GM12878 (cell line): ENCODE results near the gene PAFAH2.

Experiments used
- HDAC2 ChIP-seq: fragments of 200-600 bp; sonication (generic); IDR thresholded peaks from 2 replicates; pipeline ENCODE4 v1.6.1; 2017
- JUND ChIP-seq: IDR thresholded peaks from 2 replicates; pipeline ENCODE4 v1.6.1; 2012; ENCODE audit warnings: low read depth, mild to moderate bottlenecking, low read length, improper control_type of control experiment, moderate library complexity
- MEF2A ChIP-seq: IDR thresholded peaks from 2 replicates; pipeline ENCODE4 v1.6.1; 2011; ENCODE audit warnings: low read depth, mild to moderate bottlenecking, low read length, moderate library complexity; ENCODE audit not compliant: insufficient read depth
- MTA2 ChIP-seq: fragments of 450-650 bp; IDR thresholded peaks from 2 replicates; pipeline ENCODE4 v1.6.1; 2016; ENCODE audit warnings: low read depth, mild to moderate bottlenecking, moderate library complexity
- WRNIP1 ChIP-seq: IDR thresholded peaks from 2 replicates; pipeline ENCODE4 v1.6.1; 2011; ENCODE audit warnings: low read depth, low read length, improper control_type of control experiment, borderline replicate concordance

DNA sequence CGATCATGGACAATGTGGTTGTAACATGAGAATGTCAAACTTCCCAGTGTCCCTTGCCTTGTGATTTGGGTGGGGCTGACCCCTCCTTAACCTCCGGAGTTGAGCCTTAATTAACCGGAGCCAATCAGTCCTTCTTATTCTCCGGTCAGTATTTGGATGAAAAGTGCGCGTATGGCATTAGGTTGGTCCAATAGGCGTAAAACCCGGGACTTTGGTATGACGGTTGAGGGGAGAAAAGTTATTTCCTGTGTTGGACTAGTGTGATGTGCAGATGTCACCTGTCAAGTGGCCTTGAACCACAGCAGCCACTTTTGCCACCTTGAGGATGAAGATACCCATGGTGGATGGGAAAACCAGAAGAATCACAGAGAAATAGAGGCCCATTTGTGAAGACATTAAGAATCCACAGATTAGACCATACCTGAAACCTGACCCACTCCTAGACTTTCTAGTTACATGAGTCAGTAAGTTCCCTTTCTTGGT is 5.1 kb downstream of the PAFAH2 start:
- no peak for TF ChIP-seq JUND
- no peak for TF ChIP-seq WRNIP1
- TF ChIP-seq MTA2 = no peak
- TF ChIP-seq MEF2A = no peak
- no peak for TF ChIP-seq HDAC2
